ENCODE results near the gene DYRK1A. TPM values are rescaled to one million over a fixed set of nuclear protein-coding genes. Genes with fewer than 3 reads are reported as not detected.

DYRK1A gene
- total RNA-seq, 2 experiments from 2014 or later, result 51.1 to 76.9 TPM

- DNase-seq, result no peak
- H3K4me3 Mint-ChIP-seq, result no peak overlapping the region
- H3K27ac Mint-ChIP-seq, result no peak overlapping the region
- H3K4me1 Mint-ChIP-seq, result peaks cover 3% of the 10 kb centered on the region
- no peaks in the 10 kb centered on the region for H3K27me3 Mint-ChIP-seq
- H3K36me3 Mint-ChIP-seq (ENCODE audit: low read depth), result no peaks in the 10 kb centered on the region
- intact Hi-C loops (cut with DNase I, micrococcal nuclease), result no loop called here
- POLR2A ChIA-PET, result no interaction called here
- no peak for ATAC-seq
- CTCF ChIA-PET, result no interaction called here
- H3K9me3 Mint-ChIP-seq (ENCODE audit: low read depth), result peaks cover 3% of the 10 kb centered on the region
Observed at GRCh38 chr21:37341254-37341960, 25.2 kb upstream of the DYRK1A start.

- no peak for ATAC-seq
- Mint-ChIP-seq H3K4me3 (no peak overlapping the region), H3K27me3 (no peaks in the 10 kb centered on the region), H3K4me1 (peaks cover 3% of the 10 kb centered on the region), H3K36me3 (ENCODE audit: low read depth) (no peaks in the 10 kb centered on the region), H3K27ac (no peak overlapping the region), H3K9me3 (ENCODE audit: low read depth) (peaks cover 3% of the 10 kb centered on the region)
- intact Hi-C loops (cut with DNase I, micrococcal nuclease), result no loop called here
- DNase-seq, result no peak
- POLR2A ChIA-PET, result no interaction called here
- CTCF ChIA-PET, result no interaction called here
Observed at GRCh38 chr21:37342046-37342632, 24.4 kb upstream of the DYRK1A start.

GRCh38 chr21:37346841-37347430, 19.6 kb upstream of the DYRK1A start:
- ATAC-seq (no peak), DNase-seq (no peak)
- Mint-ChIP-seq H3K4me3 (no peak overlapping the region), H3K36me3 (ENCODE audit: low read depth) (no peaks in the 10 kb centered on the region), H3K27me3 (peaks cover 2% of the 10 kb centered on the region), H3K4me1 (no peaks in the 10 kb centered on the region), H3K9me3 (ENCODE audit: low read depth) (peaks cover 21% of the 10 kb centered on the region), H3K27ac (no peak overlapping the region)
- POLR2A ChIA-PET, result no interaction called here
- intact Hi-C loops (cut with DNase I, micrococcal nuclease), result no loop called here
- CTCF ChIA-PET, result interaction anchor here (0.6 kb wide), 1 partner anchor 1164 kb away, joined by 3 read pairs; no protein-coding TSS in a partner anchor

GRCh38 chr21:37348664-37349063, 17.9 kb upstream of the DYRK1A start:
- no peaks in the 10 kb centered on the region for H3K36me3 Mint-ChIP-seq (ENCODE audit: low read depth)
- POLR2A ChIA-PET, result no interaction called here
- H3K4me1 Mint-ChIP-seq, result no peaks in the 10 kb centered on the region
- H3K4me3 Mint-ChIP-seq, result no peak overlapping the region
- no peak for ATAC-seq
- CTCF ChIA-PET, result interaction anchor here (1.1 kb wide), 1 partner anchor 10 kb away, joined by 3 read pairs; no protein-coding TSS in a partner anchor
- no peak for DNase-seq
- H3K27me3 Mint-ChIP-seq, result peaks cover 4% of the 10 kb centered on the region
- H3K9me3 Mint-ChIP-seq (ENCODE audit: low read depth), result peaks cover 17% of the 10 kb centered on the region
- no peak overlapping the region for H3K27ac Mint-ChIP-seq
- intact Hi-C loops (cut with DNase I, micrococcal nuclease), result loop anchor here in 1 of 2 experiments (1.0 kb wide), 1 partner anchor 15 kb away; no protein-coding TSS in a partner anchor

- Mint-ChIP-seq H3K27ac (no peak overlapping the region), H3K9me3 (ENCODE audit: low read depth) (peaks cover 17% of the 10 kb centered on the region), H3K4me1 (no peaks in the 10 kb centered on the region), H3K4me3 (no peak overlapping the region), H3K27me3 (peaks cover 4% of the 10 kb centered on the region), H3K36me3 (ENCODE audit: low read depth) (no peaks in the 10 kb centered on the region)
- intact Hi-C loops (cut with DNase I, micrococcal nuclease), result no loop called here
- DNase-seq (no peak), ATAC-seq (no peak)
- CTCF ChIA-PET, result no interaction called here
- POLR2A ChIA-PET, result no interaction called here
Observed at GRCh38 chr21:37350472-37350871, 16.1 kb upstream of the DYRK1A start.

- POLR2A ChIA-PET, result no interaction called here
- no peak overlapping the region for H3K4me3 Mint-ChIP-seq
- no peak overlapping the region for H3K27ac Mint-ChIP-seq
- peaks cover 2% of the 10 kb centered on the region for H3K4me1 Mint-ChIP-seq
- H3K9me3 Mint-ChIP-seq (ENCODE audit: low read depth), result peaks cover under 1% of the 10 kb centered on the region
- no peak for ATAC-seq
- no peaks in the 10 kb centered on the region for H3K36me3 Mint-ChIP-seq (ENCODE audit: low read depth)
- no peak for DNase-seq
- intact Hi-C loops (cut with DNase I, micrococcal nuclease), result no loop called here
- CTCF ChIA-PET, result interaction anchor here (0.6 kb wide), 1 partner anchor 286 kb away, joined by 3 read pairs; no protein-coding TSS in a partner anchor
- H3K27me3 Mint-ChIP-seq, result peaks cover 3% of the 10 kb centered on the region
Observed at GRCh38 chr21:37356706-37357105, 9.9 kb upstream of the DYRK1A start.

GRCh38 chr21:37357691-37358090, 8.9 kb upstream of the DYRK1A start:
- DNase-seq (no peak), ATAC-seq (no peak)
- intact Hi-C loops (cut with DNase I, micrococcal nuclease), result no loop called here
- ChIA-PET POLR2A (no interaction called here), CTCF (interaction anchor here (0.5 kb wide), 1 partner anchor 15 kb away, joined by 3 read pairs; no protein-coding TSS in a partner anchor)
- Mint-ChIP-seq H3K4me1 (peaks cover 2% of the 10 kb centered on the region), H3K9me3 (ENCODE audit: low read depth) (no peaks in the 10 kb centered on the region), H3K27me3 (no peaks in the 10 kb centered on the region), H3K27ac (no peak overlapping the region), H3K36me3 (ENCODE audit: low read depth) (no peaks in the 10 kb centered on the region), H3K4me3 (no peak overlapping the region)

GRCh38 chr21:37358397-37358796, 8.2 kb upstream of the DYRK1A start:
- Mint-ChIP-seq H3K27ac (no peak overlapping the region), H3K9me3 (ENCODE audit: low read depth) (no peaks in the 10 kb centered on the region), H3K27me3 (no peaks in the 10 kb centered on the region), H3K36me3 (ENCODE audit: low read depth) (no peaks in the 10 kb centered on the region), H3K4me1 (peaks cover 2% of the 10 kb centered on the region), H3K4me3 (no peak overlapping the region)
- intact Hi-C loops (cut with DNase I, micrococcal nuclease), result no loop called here
- DNase-seq (no peak), ATAC-seq (no peak)
- ChIA-PET CTCF (interaction anchor here (0.7 to 0.9 kb wide), 2 partner anchors 18 to 276 kb away, joined by 3 read pairs; no protein-coding TSS in a partner anchor), POLR2A (interaction anchor here (0.6 kb wide), 1 partner anchor 94 kb away, joined by 3 read pairs; no protein-coding TSS in a partner anchor)

DNA sequence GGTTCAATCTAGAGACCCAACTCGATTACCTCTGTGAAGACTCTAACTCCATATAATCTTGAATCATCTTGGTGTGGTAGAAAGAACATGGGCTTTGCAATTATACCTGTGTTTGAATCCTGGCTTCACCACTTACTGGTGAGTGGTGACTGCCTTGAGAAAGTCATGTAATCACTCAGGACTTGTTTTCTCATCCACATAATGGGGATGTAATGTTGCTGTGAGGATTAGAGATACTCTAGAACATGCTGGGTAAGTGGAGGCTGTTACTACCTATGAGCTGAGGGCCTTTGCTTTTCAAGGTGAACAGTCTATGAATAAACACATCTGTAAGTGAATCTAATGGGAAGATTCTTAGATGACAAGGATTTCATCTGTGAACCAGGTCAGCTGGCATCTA, 2.6 kb upstream of the DYRK1A start:
- ChIA-PET CTCF (interaction anchor here (0.6 kb wide), 1 partner anchor 105 kb away, joined by 3 read pairs; no protein-coding TSS in a partner anchor), POLR2A (interaction anchor here (2.8 kb wide), 1 partner anchor 96 kb away, joined by 17 read pairs; the partner anchor contains the start of gene VPS26C)
- Mint-ChIP-seq H3K27me3 (no peaks in the 10 kb centered on the region), H3K9me3 (ENCODE audit: low read depth) (no peaks in the 10 kb centered on the region), H3K27ac (no peak overlapping the region), H3K4me3 (no peak overlapping the region), H3K4me1 (peaks cover 15% of the 10 kb centered on the region), H3K36me3 (ENCODE audit: low read depth) (peaks cover 10% of the 10 kb centered on the region)
- ATAC-seq (no peak), DNase-seq (no peak)
- intact Hi-C loops (cut with DNase I, micrococcal nuclease), result loop anchor here in 1 of 2 experiments (10.0 kb wide), 1 partner anchor 1299 kb away; the partner anchor contains the start of gene SETD4

DNA sequence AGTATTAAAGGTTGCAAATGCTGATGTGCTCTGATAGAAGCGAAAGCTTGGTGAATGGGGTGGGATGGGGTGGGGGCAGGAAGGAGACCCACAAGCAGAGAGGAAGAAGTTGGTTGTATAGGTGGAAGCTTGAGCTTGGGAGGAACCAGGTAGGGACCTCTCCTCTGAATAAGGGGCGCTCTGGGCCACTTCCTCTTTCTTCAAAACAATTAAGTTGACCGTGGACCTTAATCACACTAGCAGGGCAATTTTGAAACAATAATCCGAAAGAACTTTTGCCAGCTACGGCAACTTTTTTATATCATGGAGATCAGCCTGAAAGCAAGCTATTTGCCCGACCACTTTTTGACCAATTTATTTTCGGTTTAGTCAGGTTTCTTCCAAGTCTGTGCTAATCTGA, 1.9 kb upstream of the DYRK1A start:
- intact Hi-C loops (cut with DNase I, micrococcal nuclease), result loop anchor here (5.0 to 10.0 kb wide), 7 partner anchors 292 to 1983 kb away; partner anchors contain the start of genes DOP1B (in 1 of the 2), HLCS (in 1 of the 2), HMGN1 (in 1 of the 2) and PIGP (in 1 of the 2)
- Mint-ChIP-seq H3K27me3 (no peaks in the 10 kb centered on the region), H3K9me3 (ENCODE audit: low read depth) (no peaks in the 10 kb centered on the region), H3K36me3 (ENCODE audit: low read depth) (peaks cover 12% of the 10 kb centered on the region), H3K27ac (peak overlapping the region; percentile 98), H3K4me1 (peaks cover 22% of the 10 kb centered on the region), H3K4me3 (peak overlapping the region; percentile 85)
- CTCF ChIA-PET, result interaction anchor here (1.1 to 1.3 kb wide), 2 partner anchors 98 to 199 kb away, joined by 3 to 5 read pairs; no protein-coding TSS in a partner anchor
- POLR2A ChIA-PET, result interaction anchor here (2.0 to 2.8 kb wide), 2 partner anchors 97 to 199 kb away, joined by 14 to 17 read pairs; partner anchors contain the start of gene VPS26C
- ATAC-seq (no peak), DNase-seq (no peak)

Data from activated CD4-positive, alpha-beta T cell treated with anti-CD3 and anti-CD28 coated beads for 36 hours (primary cell).